Karpas-422 (cell line): ENCODE results near the gene LHX8. TPM values are rescaled to one million over a fixed set of nuclear protein-coding genes. Genes with fewer than 3 reads are reported as not detected.
"Not testable (repeated sequence)": the region's sequence is repeated elsewhere in the genome, so short reads cannot be mapped to it uniquely, and the experiment has no call there.

Experiments
- DNase-seq: peaks from one replicate; pipeline ENCODE4 v3.0.0-alpha.2; 2015
- H2AFZ ChIP-seq: fragments of 200-600 bp; sonication (generic); 2 replicates; pipeline ENCODE4 v1.6.1; 2014; ENCODE audit warnings: antibody characterized with exemption, low read length, mixed read lengths
- H3K27ac ChIP-seq: fragments of 200-600 bp; sonication (generic); 2 replicates; pipeline ENCODE4 v1.5.1; 2014; ENCODE audit warnings: mild to moderate bottlenecking, low read length, moderate library complexity
- H3K27me3 ChIP-seq: fragments of 200-600 bp; sonication (generic); 2 replicates; pipeline ENCODE4 v1.6.1; 2014; ENCODE audit warnings: low read length, mixed read lengths
- H3K36me3 ChIP-seq: fragments of 200-600 bp; sonication (generic); 2 replicates; pipeline ENCODE4 v1.6.1; 2014; ENCODE audit warnings: low read length, mixed read lengths; ENCODE audit not compliant: insufficient read depth
- H3K4me1 ChIP-seq: fragments of 200-600 bp; sonication (generic); 2 replicates; pipeline ENCODE4 v1.6.1; 2014; ENCODE audit warnings: mild to moderate bottlenecking, low read length, mixed read lengths
- H3K4me2 ChIP-seq: fragments of 200-600 bp; sonication (generic); 2 replicates; pipeline ENCODE4 v1.6.1; 2014; ENCODE audit warnings: low read length, low read depth, mild to moderate bottlenecking; ENCODE audit not compliant: poor library complexity, severe bottlenecking
- H3K4me3 ChIP-seq: fragments of 200-600 bp; sonication (generic); 2 replicates; pipeline ENCODE4 v1.5.1; 2014; ENCODE audit warnings: mild to moderate bottlenecking, antibody characterized with exemption, low read length, mixed read lengths
- H3K79me2 ChIP-seq: fragments of 200-600 bp; sonication (generic); 2 replicates; pipeline ENCODE4 v1.6.1; 2014; ENCODE audit warnings: mild to moderate bottlenecking, low read length, mixed read lengths
- H3K9ac ChIP-seq: fragments of 200-600 bp; sonication (generic); 2 replicates; pipeline ENCODE4 v1.6.0; 2014; ENCODE audit warnings: low read length
- H3K9me2 ChIP-seq: fragments of 200-600 bp; sonication (generic), shearing (Covaris generic); replicated peaks from 2 replicates; pipeline ENCODE4 v1.6.0; 2014; ENCODE audit warnings: mild to moderate bottlenecking, low read length, moderate library complexity; ENCODE audit not compliant: insufficient read depth
- H3K9me3 ChIP-seq: fragments of 300-700, 200-600 bp; sonication (generic); 2 replicates; pipeline ENCODE4 v1.6.1; 2014; ENCODE audit warnings: low read length, mixed read lengths
- H4K20me1 ChIP-seq: fragments of 200-600 bp; sonication (generic); 2 replicates; pipeline ENCODE4 v1.6.1; 2014; ENCODE audit warnings: mild to moderate bottlenecking, antibody characterized with exemption, low read length, low read depth; ENCODE audit not compliant: insufficient read depth
- total RNA-seq: library from RNA; depleted of rRNA; stranded (reverse); fragments of >200 nt; shearing (Covaris generic); gene quantifications from 2 replicates; pipeline ENCODE4 v1.2.3, GENCODE V29; 2014; ENCODE audit warnings: low replicate concordance

Gene LHX8
- total RNA-seq, 1 experiment from 2014 or later, result not detected

GRCh38 chr1:75172556-75172955 is 38.4 kb downstream of the LHX8 start:
- Histone ChIP-seq H3K9me2 (no peaks in the 10 kb centered on the region), H3K79me2 (no peaks in the 10 kb centered on the region), H2AFZ (no peak overlapping the region), H3K36me3 (no peaks in the 10 kb centered on the region), H3K27me3 (no peaks in the 10 kb centered on the region), H3K4me3 (no peak overlapping the region), H4K20me1 (no peaks in the 10 kb centered on the region), H3K9ac (no peak overlapping the region), H3K4me1 (no peaks in the 10 kb centered on the region), H3K9me3 (no peaks in the 10 kb centered on the region), H3K4me2 (no peak overlapping the region), H3K27ac (no peak overlapping the region)
- DNase-seq, result no peak

- Histone ChIP-seq H3K4me1 (no peaks in the 10 kb centered on the region), H3K4me2 (no peak overlapping the region), H3K9me3 (no peaks in the 10 kb centered on the region), H3K9ac (no peak overlapping the region), H3K27me3 (no peaks in the 10 kb centered on the region), H3K27ac (no peak overlapping the region), H3K36me3 (no peaks in the 10 kb centered on the region), H4K20me1 (no peaks in the 10 kb centered on the region), H2AFZ (no peak overlapping the region), H3K79me2 (no peaks in the 10 kb centered on the region), H3K4me3 (no peak overlapping the region), H3K9me2 (no peaks in the 10 kb centered on the region)
- DNase-seq, result no peak
Observed at GRCh38 chr1:75174031-75174760, 40.0 kb downstream of the LHX8 start.

GRCh38 chr1:75181214-75181955 is 47.2 kb downstream of the LHX8 start:
- not testable (repeated sequence) for H2AFZ ChIP-seq, DNase-seq, H3K9ac ChIP-seq, H3K27me3 ChIP-seq, H3K4me2 ChIP-seq, H3K27ac ChIP-seq, H3K36me3 ChIP-seq, H3K4me1 ChIP-seq, H3K9me3 ChIP-seq, H4K20me1 ChIP-seq, H3K9me2 ChIP-seq, H3K4me3 ChIP-seq, H3K79me2 ChIP-seq

GRCh38 chr1:75188892-75189291 is 54.7 kb downstream of the LHX8 start:
- Histone ChIP-seq H3K4me2 (no peak overlapping the region), H3K27me3 (no peaks in the 10 kb centered on the region), H3K4me1 (no peaks in the 10 kb centered on the region), H3K9ac (no peak overlapping the region), H3K4me3 (no peak overlapping the region), H3K9me3 (no peaks in the 10 kb centered on the region), H3K79me2 (no peaks in the 10 kb centered on the region), H3K36me3 (no peaks in the 10 kb centered on the region), H2AFZ (no peak overlapping the region), H3K27ac (no peak overlapping the region), H4K20me1 (no peaks in the 10 kb centered on the region), H3K9me2 (no peaks in the 10 kb centered on the region)
- no peak for DNase-seq

GRCh38 chr1:75198163-75198562 is 64.0 kb downstream of the LHX8 start:
- Histone ChIP-seq H3K9ac (no peak overlapping the region), H2AFZ (no peak overlapping the region), H3K36me3 (no peaks in the 10 kb centered on the region), H3K27me3 (no peaks in the 10 kb centered on the region), H4K20me1 (no peaks in the 10 kb centered on the region), H3K9me2 (no peaks in the 10 kb centered on the region), H3K4me2 (no peak overlapping the region), H3K79me2 (no peaks in the 10 kb centered on the region), H3K9me3 (no peaks in the 10 kb centered on the region), H3K27ac (no peak overlapping the region), H3K4me1 (no peaks in the 10 kb centered on the region), H3K4me3 (no peak overlapping the region)
- no peak for DNase-seq

GRCh38 chr1:75198761-75199160 is 64.6 kb downstream of the LHX8 start:
- no peaks in the 10 kb centered on the region for H3K9me3 ChIP-seq
- H3K79me2 ChIP-seq, result no peaks in the 10 kb centered on the region
- H2AFZ ChIP-seq, result no peak overlapping the region
- DNase-seq, result no peak
- no peaks in the 10 kb centered on the region for H4K20me1 ChIP-seq
- H3K4me3 ChIP-seq, result no peak overlapping the region
- no peaks in the 10 kb centered on the region for H3K4me1 ChIP-seq
- H3K9me2 ChIP-seq, result no peaks in the 10 kb centered on the region
- H3K9ac ChIP-seq, result no peak overlapping the region
- H3K27me3 ChIP-seq, result no peaks in the 10 kb centered on the region
- no peak overlapping the region for H3K27ac ChIP-seq
- H3K36me3 ChIP-seq, result no peaks in the 10 kb centered on the region
- no peak overlapping the region for H3K4me2 ChIP-seq

GRCh38 chr1:75202751-75203150 is 68.6 kb downstream of the LHX8 start:
- no peak for DNase-seq

GRCh38 chr1:75203415-75204277 is 69.5 kb downstream of the LHX8 start:
- no peaks in the 10 kb centered on the region for H3K4me1 ChIP-seq

More at GRCh38 chr1:75202751-75203150, 68.6 kb downstream of the LHX8 start:
- H3K9me2 ChIP-seq, result no peaks in the 10 kb centered on the region
- H3K79me2 ChIP-seq, result no peaks in the 10 kb centered on the region
- H3K4me3 ChIP-seq, result no peak overlapping the region
- H3K9me3 ChIP-seq, result no peaks in the 10 kb centered on the region
- H3K36me3 ChIP-seq, result no peaks in the 10 kb centered on the region
- no peaks in the 10 kb centered on the region for H3K4me1 ChIP-seq
- no peaks in the 10 kb centered on the region for H4K20me1 ChIP-seq
- no peak overlapping the region for H2AFZ ChIP-seq
- no peak overlapping the region for H3K9ac ChIP-seq
- H3K27me3 ChIP-seq, result no peaks in the 10 kb centered on the region
- no peak overlapping the region for H3K27ac ChIP-seq
- H3K4me2 ChIP-seq, result no peak overlapping the region

More at GRCh38 chr1:75203415-75204277, 69.5 kb downstream of the LHX8 start:
- H3K9me3 ChIP-seq, result no peaks in the 10 kb centered on the region
- H3K4me2 ChIP-seq, result no peak overlapping the region
- no peaks in the 10 kb centered on the region for H3K27me3 ChIP-seq
- H3K4me3 ChIP-seq, result no peak overlapping the region
- no peaks in the 10 kb centered on the region for H3K9me2 ChIP-seq
- no peaks in the 10 kb centered on the region for H4K20me1 ChIP-seq
- no peak overlapping the region for H2AFZ ChIP-seq
- H3K36me3 ChIP-seq, result no peaks in the 10 kb centered on the region
- H3K79me2 ChIP-seq, result no peaks in the 10 kb centered on the region
- H3K9ac ChIP-seq, result no peak overlapping the region
- DNase-seq, result peak; percentile 67
- H3K27ac ChIP-seq, result no peak overlapping the region
